DND-41 (cell line): ENCODE results near the gene EYS.

Experiments
- ATAC-seq: fragments of 200-7000 bp; cut with Tn5 transposase; 3 replicates; pipeline ENCODE4 v1.9.1; 2021; ENCODE audit warnings: low read depth; ENCODE audit not compliant: insufficient read depth
- DNase-seq: peaks from one replicate; pipeline ENCODE4 v3.0.0-alpha.2; 2020
- H2AFZ ChIP-seq: 2 replicates; pipeline ENCODE4 v1.6.0; 2012; ENCODE audit warnings: low read depth, low read length
- H3K27ac ChIP-seq: 2 replicates; pipeline ENCODE4 v1.5.1; 2012; ENCODE audit warnings: low read length, inconsistent platforms
- H3K27me3 ChIP-seq: fragments of 200-600 bp; sonication (generic); 2 replicates; pipeline ENCODE4 v1.6.0; 2012; ENCODE audit warnings: low read length, mild to moderate bottlenecking, inconsistent platforms; ENCODE audit not compliant: insufficient read depth, poor library complexity
- H3K36me3 ChIP-seq: 2 replicates; pipeline ENCODE4 v1.5.1; 2012; ENCODE audit warnings: low read length, inconsistent platforms; ENCODE audit not compliant: insufficient read depth
- H3K4me1 ChIP-seq: 2 replicates; pipeline ENCODE4 v1.5.1; 2012; ENCODE audit warnings: mild to moderate bottlenecking, low read length; ENCODE audit not compliant: insufficient read depth
- H3K4me2 ChIP-seq: 2 replicates; pipeline ENCODE4 v1.6.0; 2012; ENCODE audit warnings: mild to moderate bottlenecking, moderate library complexity, low read length, inconsistent platforms; ENCODE audit not compliant: insufficient read depth
- H3K4me3 ChIP-seq, 2 experiments: fragments of 200-600 bp in 1 of 2; shearing (Covaris generic) in 1 of 2; 2 replicates each; pipeline ENCODE4 v1.5.1; 2012 to 2016; ENCODE audit warnings: inconsistent platforms in 2 of 2, low read length in 2 of 2, mild to moderate bottlenecking in 2 of 2, low read depth in 1 of 2, moderate library complexity in 1 of 2
- H3K79me2 ChIP-seq: 2 replicates; pipeline ENCODE4 v1.6.0; 2012; ENCODE audit warnings: low read length, inconsistent platforms; ENCODE audit not compliant: insufficient read depth
- H3K9ac ChIP-seq: 2 replicates; pipeline ENCODE4 v1.6.0; 2012; ENCODE audit warnings: low read depth, mild to moderate bottlenecking, inconsistent platforms, low read length, moderate library complexity
- H3K9me3 ChIP-seq: 2 replicates; pipeline ENCODE4 v1.5.1; 2012; ENCODE audit warnings: low read length, moderate library complexity, mild to moderate bottlenecking, inconsistent platforms; ENCODE audit not compliant: insufficient read depth, severe bottlenecking
- H4K20me1 ChIP-seq: 2 replicates; pipeline ENCODE4 v1.6.0; 2012; ENCODE audit warnings: low read length; ENCODE audit not compliant: insufficient read depth
- EZH2 ChIP-seq: IDR thresholded peaks from 3 replicates; pipeline ENCODE4 v1.6.1; 2012; ENCODE audit warnings: borderline replicate concordance, low read depth, mild to moderate bottlenecking, moderate library complexity, low read length, inconsistent platforms; ENCODE audit not compliant: severe bottlenecking
- TF ChIP-seq, protein P1 (sequence below): IDR thresholded peaks from 2 replicates; pipeline ENCODE4 v1.5.1; 2012; ENCODE audit warnings: borderline replicate concordance, low read length, moderate library complexity, mild to moderate bottlenecking; ENCODE audit not compliant: poor library complexity, severe bottlenecking; ENCODE audit errors: extremely low read depth

EYS gene

DNA sequence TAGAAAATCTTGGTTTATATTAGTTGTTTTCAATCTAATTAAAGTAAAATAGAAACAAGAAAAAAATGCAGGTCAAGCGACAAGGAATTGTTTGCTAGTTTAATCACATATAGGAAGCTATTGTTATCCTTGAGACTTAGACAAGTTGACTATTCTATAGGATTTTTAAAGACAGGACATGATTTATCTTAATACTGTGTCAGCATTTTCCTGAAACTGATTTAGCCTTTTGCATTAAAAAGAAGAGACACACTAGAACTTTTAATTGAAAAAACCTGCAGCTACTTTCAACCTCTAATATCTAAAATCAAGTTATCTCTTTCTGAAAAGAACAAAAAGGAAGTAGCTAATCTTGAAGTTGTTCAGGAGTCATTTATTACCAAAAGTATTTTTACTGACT is 1825.2 kb downstream of the EYS start:
- Histone ChIP-seq H3K27me3 (no peaks in the 10 kb centered on the region), H2AFZ (no peak overlapping the region), H3K9ac (no peak overlapping the region), H3K9me3 (no peaks in the 10 kb centered on the region), H3K4me2 (no peak overlapping the region), H3K4me3 (no peak overlapping the region), H3K27ac (no peak overlapping the region), H3K36me3 (no peaks in the 10 kb centered on the region), H3K79me2 (no peaks in the 10 kb centered on the region), H4K20me1 (no peaks in the 10 kb centered on the region), H3K4me1 (no peaks in the 10 kb centered on the region)
- TF ChIP-seq, protein P1, sequence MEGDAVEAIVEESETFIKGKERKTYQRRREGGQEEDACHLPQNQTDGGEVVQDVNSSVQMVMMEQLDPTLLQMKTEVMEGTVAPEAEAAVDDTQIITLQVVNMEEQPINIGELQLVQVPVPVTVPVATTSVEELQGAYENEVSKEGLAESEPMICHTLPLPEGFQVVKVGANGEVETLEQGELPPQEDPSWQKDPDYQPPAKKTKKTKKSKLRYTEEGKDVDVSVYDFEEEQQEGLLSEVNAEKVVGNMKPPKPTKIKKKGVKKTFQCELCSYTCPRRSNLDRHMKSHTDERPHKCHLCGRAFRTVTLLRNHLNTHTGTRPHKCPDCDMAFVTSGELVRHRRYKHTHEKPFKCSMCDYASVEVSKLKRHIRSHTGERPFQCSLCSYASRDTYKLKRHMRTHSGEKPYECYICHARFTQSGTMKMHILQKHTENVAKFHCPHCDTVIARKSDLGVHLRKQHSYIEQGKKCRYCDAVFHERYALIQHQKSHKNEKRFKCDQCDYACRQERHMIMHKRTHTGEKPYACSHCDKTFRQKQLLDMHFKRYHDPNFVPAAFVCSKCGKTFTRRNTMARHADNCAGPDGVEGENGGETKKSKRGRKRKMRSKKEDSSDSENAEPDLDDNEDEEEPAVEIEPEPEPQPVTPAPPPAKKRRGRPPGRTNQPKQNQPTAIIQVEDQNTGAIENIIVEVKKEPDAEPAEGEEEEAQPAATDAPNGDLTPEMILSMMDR = no peak
- no peak for TF ChIP-seq EZH2
- ATAC-seq (no peak), DNase-seq (no peak)

DNA sequence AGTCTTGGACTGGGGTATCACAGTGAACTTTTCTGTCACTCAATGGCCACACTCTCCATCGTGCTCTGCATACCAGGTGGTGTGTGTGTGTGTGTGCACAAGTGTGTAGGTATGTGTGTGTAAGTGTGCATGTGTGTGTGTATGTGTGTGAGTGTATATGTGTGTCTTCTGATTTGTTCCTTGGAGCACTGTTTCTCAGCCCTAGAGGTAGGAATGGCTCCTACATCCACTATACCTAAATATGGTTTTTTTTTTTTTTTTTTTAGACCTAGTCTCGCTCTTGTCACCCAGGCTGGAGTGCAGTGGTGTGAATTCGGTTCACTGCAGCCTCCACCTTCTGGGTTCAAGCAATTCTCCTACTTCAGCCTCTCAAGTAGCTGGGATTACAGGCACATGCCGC is 1834.8 kb downstream of the EYS start:
- Histone ChIP-seq H3K79me2 (no peaks in the 10 kb centered on the region), H3K9ac (no peak overlapping the region), H3K36me3 (no peaks in the 10 kb centered on the region), H2AFZ (no peak overlapping the region), H3K27ac (no peak overlapping the region), H3K4me1 (no peaks in the 10 kb centered on the region), H3K27me3 (no peaks in the 10 kb centered on the region), H3K4me3 (no peak overlapping the region), H3K4me2 (no peak overlapping the region), H4K20me1 (no peaks in the 10 kb centered on the region), H3K9me3 (no peaks in the 10 kb centered on the region)
- no peak for DNase-seq
- no peak for TF ChIP-seq EZH2
- TF ChIP-seq, protein P1 = no peak
- ATAC-seq = no peak

DNA sequence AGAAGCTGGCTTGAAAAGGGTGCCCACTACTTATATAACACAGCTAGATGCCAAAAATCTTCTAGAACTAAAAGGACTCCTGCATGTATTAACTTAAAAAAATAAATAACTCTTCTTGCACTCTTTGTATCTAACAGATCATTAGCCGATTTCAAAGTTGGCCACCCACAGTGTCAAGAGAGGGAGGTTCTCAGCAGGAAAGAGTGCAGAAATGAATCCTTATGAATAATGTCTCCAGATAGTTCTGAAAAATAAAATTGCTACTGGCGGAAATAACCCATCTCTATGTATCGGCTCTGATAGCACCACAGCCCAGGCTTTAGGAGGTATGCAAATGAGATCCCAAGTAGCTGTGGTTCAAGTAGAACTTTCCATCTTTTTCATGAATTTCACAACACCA is 1838.7 kb downstream of the EYS start:
- Histone ChIP-seq H4K20me1 (no peaks in the 10 kb centered on the region), H3K79me2 (no peaks in the 10 kb centered on the region), H3K9me3 (no peaks in the 10 kb centered on the region), H3K9ac (no peak overlapping the region), H2AFZ (no peak overlapping the region), H3K27ac (no peak overlapping the region), H3K4me3 (no peak overlapping the region), H3K27me3 (no peaks in the 10 kb centered on the region), H3K4me1 (no peaks in the 10 kb centered on the region), H3K4me2 (no peak overlapping the region), H3K36me3 (no peaks in the 10 kb centered on the region)
- DNase-seq (no peak), ATAC-seq (no peak)
- TF ChIP-seq, protein P1 = no peak
- TF ChIP-seq EZH2 = no peak
